AG09309 (cell line): ENCODE results near the gene RAP2C.

ENCODE experiments used
- DNase-seq: peaks from one replicate; pipeline ENCODE4 v3.0.0-alpha.2; 2010; ENCODE audit warnings: low read depth
- H3K4me3 ChIP-seq: 2 replicates; pipeline ENCODE4 v1.5.1; 2011; ENCODE audit warnings: mild to moderate bottlenecking, low read depth, low read length, moderate library complexity; ENCODE audit not compliant: control insufficient read depth
- TF ChIP-seq, protein P1 (sequence below): IDR thresholded peaks from 2 replicates; pipeline ENCODE4 v1.5.1; 2011; ENCODE audit warnings: mild to moderate bottlenecking, low read depth, low read length, inconsistent platforms; ENCODE audit not compliant: insufficient read depth, control insufficient read depth; ENCODE audit errors: missing control alignments

Gene RAP2C

GRCh38 chrX:132217203-132218073, 1.8 kb downstream of the RAP2C start:
- H3K4me3 ChIP-seq, result peak overlapping the region; percentile 71
- TF ChIP-seq, protein P1, sequence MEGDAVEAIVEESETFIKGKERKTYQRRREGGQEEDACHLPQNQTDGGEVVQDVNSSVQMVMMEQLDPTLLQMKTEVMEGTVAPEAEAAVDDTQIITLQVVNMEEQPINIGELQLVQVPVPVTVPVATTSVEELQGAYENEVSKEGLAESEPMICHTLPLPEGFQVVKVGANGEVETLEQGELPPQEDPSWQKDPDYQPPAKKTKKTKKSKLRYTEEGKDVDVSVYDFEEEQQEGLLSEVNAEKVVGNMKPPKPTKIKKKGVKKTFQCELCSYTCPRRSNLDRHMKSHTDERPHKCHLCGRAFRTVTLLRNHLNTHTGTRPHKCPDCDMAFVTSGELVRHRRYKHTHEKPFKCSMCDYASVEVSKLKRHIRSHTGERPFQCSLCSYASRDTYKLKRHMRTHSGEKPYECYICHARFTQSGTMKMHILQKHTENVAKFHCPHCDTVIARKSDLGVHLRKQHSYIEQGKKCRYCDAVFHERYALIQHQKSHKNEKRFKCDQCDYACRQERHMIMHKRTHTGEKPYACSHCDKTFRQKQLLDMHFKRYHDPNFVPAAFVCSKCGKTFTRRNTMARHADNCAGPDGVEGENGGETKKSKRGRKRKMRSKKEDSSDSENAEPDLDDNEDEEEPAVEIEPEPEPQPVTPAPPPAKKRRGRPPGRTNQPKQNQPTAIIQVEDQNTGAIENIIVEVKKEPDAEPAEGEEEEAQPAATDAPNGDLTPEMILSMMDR, result no peak
- DNase-seq, result no peak

- DNase-seq, result no peak
- TF ChIP-seq, protein P1, result no peak
Measured at GRCh38 chrX:132216806-132217202, 2.4 kb downstream of the RAP2C start.

DNA sequence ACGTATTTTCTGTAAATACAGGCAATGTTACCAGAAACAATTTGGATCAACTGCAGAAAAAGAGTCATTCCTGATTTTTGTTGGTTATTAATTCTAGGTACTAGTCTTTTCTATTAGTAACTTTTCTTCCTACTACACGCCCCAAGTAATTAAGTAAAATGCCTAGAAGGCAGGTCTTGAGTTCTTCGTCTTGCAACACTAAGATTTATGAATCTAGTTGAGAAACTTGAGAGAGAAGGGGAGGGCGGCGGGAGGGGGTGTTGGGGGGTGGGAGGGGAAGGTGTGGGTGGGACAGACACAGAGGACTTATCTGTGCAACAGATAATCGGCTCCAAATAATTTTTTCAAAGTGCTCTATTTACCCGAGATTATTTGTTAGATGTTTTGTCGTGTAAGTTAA, 3.0 kb downstream of the RAP2C start:
- no peak for DNase-seq
- TF ChIP-seq, protein P1, result no peak
- peak overlapping the region; percentile 71 for H3K4me3 ChIP-seq

More at GRCh38 chrX:132216806-132217202, 2.4 kb downstream of the RAP2C start:
- peak overlapping the region; percentile 71 for H3K4me3 ChIP-seq

DNA sequence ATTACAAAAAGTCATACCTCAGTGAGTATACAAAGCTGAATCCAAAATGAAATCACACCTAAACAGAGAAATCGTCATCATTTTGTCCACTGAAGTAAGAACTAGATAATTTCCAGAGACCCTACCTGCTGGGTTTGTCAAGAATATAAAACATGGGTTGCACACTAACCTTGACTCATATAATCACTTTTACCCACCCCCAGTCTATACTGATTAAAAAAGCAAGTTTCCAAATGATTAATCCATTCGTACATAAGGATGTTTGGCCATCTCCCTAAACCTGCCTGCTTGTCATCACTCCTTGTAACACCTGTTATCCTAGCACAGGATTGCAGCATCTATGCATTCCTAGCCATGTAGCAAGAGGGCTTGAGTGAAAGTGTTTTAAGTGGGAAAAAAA, 4.7 kb downstream of the RAP2C start:
- TF ChIP-seq, protein P1, result no peak
- H3K4me3 ChIP-seq, result no peak overlapping the region
- DNase-seq, result no peak

DNA sequence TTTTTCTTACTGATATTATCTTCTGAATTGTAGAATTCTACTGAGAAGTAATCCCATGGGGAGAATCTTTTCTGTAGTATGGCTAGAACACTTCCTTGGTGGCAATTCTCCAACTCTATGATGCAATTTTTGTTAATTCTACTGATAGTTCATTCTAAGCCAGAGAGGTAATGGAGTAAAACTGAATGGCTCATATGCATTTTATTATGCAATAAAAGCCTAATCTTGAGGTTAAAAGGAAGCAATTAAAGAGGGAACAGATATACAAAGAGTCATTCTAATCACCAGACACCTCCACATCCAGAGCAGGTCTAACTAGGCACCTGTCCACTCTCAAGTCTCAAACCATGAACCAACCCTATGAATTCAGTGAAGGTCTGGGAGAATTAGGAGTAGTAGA, 9.7 kb downstream of the RAP2C start:
- no peak overlapping the region for H3K4me3 ChIP-seq
- DNase-seq, result peak; percentile 11
- TF ChIP-seq, protein P1, result no peak

- no peak overlapping the region for H3K4me3 ChIP-seq
- no peak for DNase-seq
- TF ChIP-seq, protein P1, result no peak
Measured at GRCh38 chrX:132208422-132208821, 10.8 kb downstream of the RAP2C start.
